GM21528 (cell line): Measurements from ENCODE around the gene ACTN1.

Experiments
- ATAC-seq: cut with Tn5 transposase; IDR thresholded peaks from one replicate; pipeline ENCODE4 v1.9.1; 2021; ENCODE audit warnings: mild to moderate bottlenecking, moderate library complexity; ENCODE audit not compliant: unreplicated experiment, low FRiP score

ACTN1 gene

DNA sequence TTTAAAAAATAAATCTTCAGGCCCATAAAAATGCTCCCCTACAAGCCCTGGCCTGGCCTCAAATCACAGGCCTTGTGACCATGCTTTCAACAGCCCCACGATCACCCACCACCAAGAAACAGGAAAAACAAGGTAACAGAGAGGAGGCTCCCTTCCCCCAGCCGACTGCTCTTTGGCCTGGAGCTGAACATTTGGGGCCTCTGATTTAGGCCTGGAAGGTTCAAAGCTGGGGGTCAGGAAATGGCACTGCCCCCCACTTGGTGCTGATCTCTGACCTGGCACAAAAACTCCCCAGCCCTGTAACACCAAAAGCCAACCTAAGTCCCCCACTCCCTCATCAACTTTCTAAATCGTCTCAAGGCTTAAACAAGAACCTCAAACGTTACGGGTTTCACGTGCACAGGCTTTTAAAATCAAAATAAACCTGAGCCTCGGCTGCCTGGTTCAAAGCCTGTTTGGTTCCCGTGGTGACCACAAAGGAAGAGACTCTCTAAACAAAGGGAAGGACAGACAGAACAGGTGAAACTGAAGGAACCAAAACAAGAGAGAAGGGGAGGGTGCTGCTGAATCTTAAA lies 9.0 kb downstream of the ACTN1 start:
- no peak for ATAC-seq

DNA sequence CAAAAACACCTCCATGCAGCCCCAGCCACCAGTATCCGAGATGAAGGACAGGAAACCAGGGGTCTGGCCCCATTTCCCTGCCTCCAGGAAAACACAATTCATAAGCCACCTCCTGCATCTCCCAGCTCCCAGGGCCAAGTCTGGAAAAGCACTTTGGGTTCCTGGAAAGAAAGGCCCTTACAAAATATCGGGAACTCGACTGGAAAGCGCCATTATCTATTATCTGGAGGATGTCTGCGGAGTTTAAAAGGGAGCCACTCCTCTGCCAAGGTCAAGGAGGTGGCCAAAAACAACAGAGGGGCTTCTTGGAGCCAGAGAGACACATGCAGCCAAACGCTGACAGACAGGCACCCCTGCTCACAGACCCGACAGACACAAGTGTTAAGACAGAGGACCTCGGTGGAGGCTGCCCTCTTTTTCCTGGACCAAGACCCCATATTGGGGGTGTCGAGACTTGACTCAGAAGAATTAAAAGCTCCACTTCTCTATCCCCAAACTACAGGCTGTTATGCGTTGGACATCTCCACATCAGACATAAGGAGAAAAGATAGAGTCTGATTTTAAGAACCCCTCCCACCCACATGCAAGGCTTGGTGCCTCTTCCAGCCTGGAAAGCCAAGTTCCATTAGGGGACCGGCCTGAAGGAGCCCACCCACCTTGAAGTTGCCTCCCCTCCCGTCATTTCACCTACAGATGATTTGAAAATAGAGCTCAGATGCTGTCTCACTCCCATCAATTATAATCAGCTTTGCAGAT lies 9.6 kb downstream of the ACTN1 start:
- ATAC-seq, result no peak

DNA sequence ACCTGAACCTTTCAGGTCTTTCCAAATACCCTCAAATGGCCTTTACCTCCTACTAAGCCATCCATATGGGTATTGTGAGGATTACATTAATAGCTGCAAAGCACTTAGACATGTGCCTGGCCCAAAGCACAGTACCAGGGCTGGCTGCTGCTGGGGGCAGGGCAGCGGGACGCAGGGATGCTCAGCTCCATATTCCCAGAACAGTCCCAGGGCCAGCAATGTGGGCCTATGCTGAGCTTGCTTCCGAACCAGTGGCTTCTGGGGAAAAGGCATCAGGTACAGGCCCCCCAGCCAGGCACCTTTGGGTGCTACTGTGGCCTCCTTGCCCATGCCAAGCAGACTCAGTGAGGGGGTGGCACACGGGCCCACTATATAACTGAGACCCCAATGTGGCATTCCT lies 10.4 kb downstream of the ACTN1 start:
- no peak for ATAC-seq

DNA sequence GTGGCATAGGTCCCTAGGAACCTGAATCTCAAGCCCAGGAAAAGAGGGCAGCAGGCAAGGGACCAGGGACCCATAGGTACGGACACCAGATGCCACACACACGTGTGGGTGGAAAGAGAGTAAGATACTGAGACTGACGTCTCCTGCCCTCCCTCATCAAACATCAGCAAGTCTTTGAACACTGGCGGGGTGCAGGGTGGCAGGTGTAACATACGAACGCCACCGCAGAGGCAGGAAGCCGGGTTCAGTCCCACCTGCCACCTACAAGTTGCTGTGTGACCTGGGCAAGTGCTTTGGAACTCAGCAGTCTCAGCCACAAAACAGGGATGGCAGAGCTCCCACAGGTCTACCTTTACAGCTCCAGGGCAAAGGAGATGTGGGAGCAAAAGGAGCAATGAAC lies 11.1 kb downstream of the ACTN1 start:
- no peak for ATAC-seq

- no peak for ATAC-seq
These were observed 11.6 kb downstream of the ACTN1 start for GRCh38 chr14:68967459-68967940.

DNA sequence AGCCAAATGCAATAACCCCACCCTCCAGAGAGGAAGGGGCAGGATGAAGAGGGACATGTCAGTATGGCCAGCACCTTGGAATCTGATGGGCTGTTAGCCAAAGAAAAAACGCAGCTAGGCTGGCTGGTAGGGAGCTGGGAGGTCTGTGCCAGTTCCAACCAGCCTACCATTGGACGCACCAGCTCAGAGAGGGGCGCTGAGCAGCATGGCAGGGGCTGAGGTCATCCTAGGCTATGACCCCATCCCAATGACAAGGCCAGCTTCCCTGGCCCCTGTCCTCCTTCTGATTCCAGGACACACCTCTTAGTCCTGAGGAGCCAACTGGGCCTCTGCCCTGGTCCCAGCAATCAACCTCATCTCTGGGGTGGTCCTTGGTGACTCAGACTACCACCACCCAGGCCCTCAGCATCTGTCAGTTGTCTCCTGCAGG lies 12.2 kb downstream of the ACTN1 start:
- ATAC-seq, result no peak

DNA sequence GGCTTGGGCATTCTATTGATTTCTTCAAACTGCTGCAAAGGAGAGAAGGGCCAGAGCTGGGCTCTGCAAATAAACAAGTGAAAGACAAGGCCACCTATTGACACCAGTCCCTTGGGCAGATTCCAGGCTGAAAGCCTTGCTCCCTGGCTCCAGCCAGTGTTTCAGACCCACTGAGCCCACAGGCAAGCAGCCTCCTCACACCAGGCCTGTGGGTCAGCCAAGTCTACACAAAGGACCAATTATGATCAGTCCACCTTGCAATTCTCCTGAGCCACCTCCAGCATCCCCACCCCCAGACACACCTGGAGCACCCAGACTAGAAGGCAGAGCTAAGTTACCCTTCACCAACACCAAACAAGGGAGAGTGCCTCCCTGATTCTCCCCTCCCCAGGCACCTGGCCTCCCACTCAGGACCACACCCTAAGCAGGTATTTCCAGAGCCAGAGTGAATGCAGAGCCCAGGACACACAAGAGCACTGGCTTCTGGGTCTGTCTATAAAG lies 13.8 kb downstream of the ACTN1 start:
- ATAC-seq, result no peak

DNA sequence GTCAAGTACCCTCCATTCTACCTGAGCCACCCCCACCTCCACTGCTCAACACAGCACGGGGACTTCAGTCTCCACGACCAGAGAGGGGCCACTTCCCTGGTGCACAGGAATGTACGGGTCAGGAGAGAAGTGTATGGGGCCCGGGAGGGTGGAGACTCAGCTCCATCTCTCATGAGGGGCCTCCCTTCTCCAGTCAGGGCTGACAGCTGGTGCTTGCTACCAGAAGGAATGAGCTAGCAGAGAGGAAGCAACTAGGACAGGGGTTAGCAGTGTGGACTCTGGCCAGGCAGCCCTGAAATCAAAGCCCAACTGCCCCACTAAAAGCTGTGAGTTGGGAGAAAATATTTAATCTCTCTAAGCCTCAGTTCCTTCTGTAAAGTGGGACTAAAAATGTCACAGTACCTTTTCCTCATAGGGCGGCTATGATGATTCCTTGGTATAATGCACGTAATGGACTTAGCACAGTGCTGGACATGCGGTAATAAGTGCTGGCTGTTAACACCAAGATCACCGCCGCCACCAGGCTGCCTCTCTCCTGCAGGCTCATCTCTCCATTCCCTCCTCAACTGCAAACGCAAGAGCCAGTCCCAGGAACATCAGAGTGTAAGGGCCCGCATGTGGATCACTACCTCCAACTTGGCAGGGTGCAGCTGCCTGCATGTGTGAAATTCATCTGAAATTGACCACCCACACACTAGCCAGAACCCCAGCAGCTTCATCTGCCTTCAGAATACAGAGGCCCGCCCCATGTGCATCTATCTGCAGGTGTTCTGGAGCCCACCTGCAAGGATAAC lies 14.6 kb downstream of the ACTN1 start:
- ATAC-seq, result no peak

DNA sequence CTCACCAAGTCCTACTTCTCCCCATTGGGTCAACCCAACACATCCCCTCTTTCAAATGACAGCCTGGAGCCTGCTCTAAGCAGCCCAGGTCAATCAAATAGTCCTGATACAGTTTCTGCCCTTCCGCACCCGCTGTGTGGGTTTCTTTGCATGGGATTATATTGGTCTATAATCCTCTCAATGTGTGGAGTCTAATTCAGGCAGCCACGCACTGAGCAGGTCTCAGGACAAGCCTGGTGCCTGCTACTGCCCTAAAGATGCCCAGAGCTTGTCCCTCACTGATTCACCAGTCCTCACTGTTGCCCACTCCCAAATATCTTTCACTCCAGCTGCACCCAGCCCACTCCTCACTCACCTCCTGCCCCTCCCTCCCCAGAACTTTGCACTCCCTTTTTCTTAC lies 16.4 kb downstream of the ACTN1 start:
- ATAC-seq, result no peak

GRCh38 chr14:68961781-68962584 lies 17.1 kb downstream of the ACTN1 start:
- no peak for ATAC-seq

GRCh38 chr14:68961361-68961760 lies 17.7 kb downstream of the ACTN1 start:
- no peak for ATAC-seq

DNA sequence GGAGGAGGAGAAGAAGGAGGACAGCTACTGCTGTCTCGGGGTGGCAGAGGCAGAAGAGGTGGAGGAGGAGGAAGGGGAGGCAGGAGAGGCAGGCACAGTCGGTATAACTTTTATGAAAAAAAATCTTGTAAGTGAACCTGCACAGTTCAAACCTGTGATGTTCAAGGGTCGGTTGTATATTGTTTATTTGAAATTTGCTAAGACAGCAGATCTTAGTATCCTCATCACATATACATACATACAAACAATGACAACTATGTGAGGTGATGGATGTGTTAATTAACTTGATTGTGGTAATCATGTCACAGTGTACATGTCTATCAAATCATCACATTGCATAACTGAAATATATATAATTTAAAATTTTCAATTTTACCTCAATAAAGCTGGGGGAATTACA lies 19.0 kb downstream of the ACTN1 start:
- no peak for ATAC-seq

DNA sequence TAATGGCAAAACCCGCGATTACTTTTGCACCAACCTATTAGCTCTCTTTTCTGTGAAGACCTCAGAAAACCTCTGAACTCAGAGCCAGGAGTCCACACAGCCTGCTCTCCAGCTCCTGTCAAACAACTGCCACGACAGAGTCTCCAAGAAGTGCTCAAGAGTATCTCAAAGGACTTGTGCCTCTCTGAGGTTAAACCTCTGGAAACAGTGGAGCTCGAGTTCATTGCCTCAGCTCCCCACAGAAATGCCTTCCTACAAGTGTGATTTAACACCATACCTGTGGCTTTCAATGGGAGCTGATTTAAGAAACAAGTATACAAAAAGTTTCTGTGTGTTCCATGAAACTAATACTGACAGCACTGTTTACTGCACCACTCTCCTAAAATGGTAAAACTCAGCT lies 20.1 kb downstream of the ACTN1 start:
- ATAC-seq, result no peak

- ATAC-seq, result no peak
These were observed 20.5 kb downstream of the ACTN1 start for GRCh38 chr14:68958553-68958952.

GRCh38 chr14:68957775-68958174 lies 21.3 kb downstream of the ACTN1 start:
- no peak for ATAC-seq

GRCh38 chr14:68956724-68957123 lies 22.4 kb downstream of the ACTN1 start:
- ATAC-seq, result no peak

GRCh38 chr14:68955851-68956179 lies 23.3 kb downstream of the ACTN1 start:
- no peak for ATAC-seq

GRCh38 chr14:68955164-68955850 lies 23.8 kb downstream of the ACTN1 start:
- no peak for ATAC-seq

- no peak for ATAC-seq
These were observed 25.9 kb downstream of the ACTN1 start for GRCh38 chr14:68953196-68953555.

- no peak for ATAC-seq
These were observed 26.4 kb downstream of the ACTN1 start for GRCh38 chr14:68952531-68953195.
